ENCODE data around the gene ATP5MG. TPM values are rescaled to one million over a fixed set of nuclear protein-coding genes. Genes with fewer than 3 reads are reported as not detected.
"Not testable (repeated sequence)": the region's sequence is repeated elsewhere in the genome, so short reads cannot be mapped to it uniquely, and the experiment has no call there.

The ATP5MG gene
- polyA plus RNA-seq, 3 donors, result 257 to 688 (median 648) TPM

GRCh38 chr11:118415062-118415738 lies 13.8 kb downstream of the ATP5MG start:
- H3K4me2 ChIP-seq (replicated peaks; ENCODE audit: extremely low read depth, low read length, poor library complexity, severe bottlenecking), result no peak overlapping the region
- Mint-ChIP-seq H3K27me3 (ENCODE audit: low read depth in 3 of 3) (peaks cover 0 to 8% (median 0%) of the 10 kb centered on the region in 3 donors), H3K36me3 (peaks cover 6 to 19% of the 10 kb centered on the region in 2 donors), H3K9me3 (no peaks in the 10 kb centered on the region), H3K27ac (no peak overlapping the region), H3K4me3 (no peak overlapping the region), H3K4me1 (no peaks in the 10 kb centered on the region)
- TF ChIP-seq CTCF (IDR thresholded peaks at IDR 0.05), result no peak
- peaks cover 17 to 19% of the 10 kb centered on the region in 2 donors for H3K4me1 ChIP-seq (ENCODE audit: control insufficient read depth in 1 of 2, insufficient read depth in 2 of 2, low read length in 2 of 2)
- H3K4me3 ChIP-seq (replicated peaks in 1 of 3; ENCODE audit: low read depth in 2 of 3, low read length in 3 of 3), result no peak overlapping the region
- 0% methylated on average over 4 of the region's 8 CpGs for WGBS (ENCODE audit: insufficient coverage)
- peaks cover 5 to 19% of the 10 kb centered on the region in 2 donors for H3K36me3 ChIP-seq (replicated peaks in 1 of 2; ENCODE audit: control insufficient read depth in 1 of 2, insufficient read depth in 2 of 2, low read length in 2 of 2)
- H3K79me2 ChIP-seq (ENCODE audit: insufficient read depth, low read length), result no peaks in the 10 kb centered on the region
- H2AFZ ChIP-seq (ENCODE audit: insufficient read depth, low read depth, low read length, poor library complexity, severe bottlenecking), result no peak overlapping the region
- H3K27me3 ChIP-seq (ENCODE audit: control insufficient read depth in 2 of 2, insufficient read depth in 2 of 2, low read length in 2 of 2), result no peaks in the 10 kb centered on the region
- no peak overlapping the region for H3K9ac ChIP-seq (ENCODE audit: insufficient read depth, low read length, poor library complexity, severe bottlenecking)
- intact Hi-C loops (cut with micrococcal nuclease), result no loop called here
- peak overlapping the region in 1 of 2 donors; percentile 21 for H3K27ac ChIP-seq (ENCODE audit: low read depth in 1 of 2, low read length in 2 of 2)
- H4K20me1 ChIP-seq (ENCODE audit: insufficient read depth, low read length), result peaks cover 23% of the 10 kb centered on the region
- H3K9me3 ChIP-seq (replicated peaks in 1 of 2; ENCODE audit: control insufficient read depth in 1 of 2, insufficient read depth in 1 of 2, low read length in 2 of 2), result no peaks in the 10 kb centered on the region
- peak; percentile 42 to 85 (median 53) for DNase-seq

- H3K4me3 ChIP-seq (replicated peaks in 1 of 3; ENCODE audit: low read depth in 2 of 3, low read length in 3 of 3), result no peak overlapping the region
- H3K9me3 ChIP-seq (replicated peaks in 1 of 2; ENCODE audit: control insufficient read depth in 1 of 2, insufficient read depth in 1 of 2, low read length in 2 of 2), result no peaks in the 10 kb centered on the region
- H3K4me1 ChIP-seq (ENCODE audit: control insufficient read depth in 1 of 2, insufficient read depth in 2 of 2, low read length in 2 of 2), result peaks cover 17 to 19% of the 10 kb centered on the region in 2 donors
- no peak overlapping the region for H3K9ac ChIP-seq (ENCODE audit: insufficient read depth, low read length, poor library complexity, severe bottlenecking)
- Mint-ChIP-seq H3K27me3 (ENCODE audit: low read depth in 3 of 3) (peaks cover 0 to 8% (median 0%) of the 10 kb centered on the region in 3 donors), H3K4me1 (no peaks in the 10 kb centered on the region), H3K9me3 (no peaks in the 10 kb centered on the region), H3K4me3 (no peak overlapping the region), H3K36me3 (peaks cover 2 to 14% of the 10 kb centered on the region in 2 donors), H3K27ac (no peak overlapping the region)
- no peaks in the 10 kb centered on the region for H3K79me2 ChIP-seq (ENCODE audit: insufficient read depth, low read length)
- no peaks in the 10 kb centered on the region for H3K27me3 ChIP-seq (ENCODE audit: control insufficient read depth in 2 of 2, insufficient read depth in 2 of 2, low read length in 2 of 2)
- intact Hi-C loops (cut with micrococcal nuclease), result no loop called here
- peak overlapping the region in 1 of 2 donors; percentile 21 for H3K27ac ChIP-seq (ENCODE audit: low read depth in 1 of 2, low read length in 2 of 2)
- H3K4me2 ChIP-seq (replicated peaks; ENCODE audit: extremely low read depth, low read length, poor library complexity, severe bottlenecking), result no peak overlapping the region
- peaks cover 18% of the 10 kb centered on the region for H4K20me1 ChIP-seq (ENCODE audit: insufficient read depth, low read length)
- H2AFZ ChIP-seq (ENCODE audit: insufficient read depth, low read depth, low read length, poor library complexity, severe bottlenecking), result no peak overlapping the region
- TF ChIP-seq CTCF (IDR thresholded peaks at IDR 0.05), result no peak
- H3K36me3 ChIP-seq (replicated peaks in 1 of 2; ENCODE audit: control insufficient read depth in 1 of 2, insufficient read depth in 2 of 2, low read length in 2 of 2), result peaks cover under 1 to 14% of the 10 kb centered on the region in 2 donors
- peak in 2 of 3 donors; percentile 51 to 76 for DNase-seq
Observed at GRCh38 chr11:118415739-118416068, 14.3 kb downstream of the ATP5MG start.

- H3K27ac Mint-ChIP-seq; H3K79me2 ChIP-seq (ENCODE audit: insufficient read depth, low read length); H3K4me3 Mint-ChIP-seq; H3K4me2 ChIP-seq (replicated peaks; ENCODE audit: extremely low read depth, low read length, poor library complexity, severe bottlenecking); H3K9me3 Mint-ChIP-seq; H3K4me3 ChIP-seq (replicated peaks in 1 of 3; ENCODE audit: low read depth in 2 of 3, low read length in 3 of 3); H2AFZ ChIP-seq (ENCODE audit: insufficient read depth, low read depth, low read length, poor library complexity, severe bottlenecking); H3K27me3 ChIP-seq (ENCODE audit: control insufficient read depth in 2 of 2, insufficient read depth in 2 of 2, low read length in 2 of 2); H3K27me3 Mint-ChIP-seq (ENCODE audit: low read depth in 3 of 3); DNase-seq; H3K9me3 ChIP-seq (replicated peaks in 1 of 2; ENCODE audit: control insufficient read depth in 1 of 2, insufficient read depth in 1 of 2, low read length in 2 of 2); H4K20me1 ChIP-seq (ENCODE audit: insufficient read depth, low read length); H3K9ac ChIP-seq (ENCODE audit: insufficient read depth, low read length, poor library complexity, severe bottlenecking); H3K4me1 Mint-ChIP-seq; H3K36me3 Mint-ChIP-seq; H3K27ac ChIP-seq (ENCODE audit: low read depth in 1 of 2, low read length in 2 of 2); intact Hi-C loops (cut with micrococcal nuclease): not testable (repeated sequence)
- H3K4me1 ChIP-seq (ENCODE audit: control insufficient read depth in 1 of 2, insufficient read depth in 2 of 2, low read length in 2 of 2), result peaks cover 17 to 19% of the 10 kb centered on the region in 2 donors
- peaks cover 0 to 14% of the 10 kb centered on the region in 2 donors for H3K36me3 ChIP-seq (replicated peaks in 1 of 2; ENCODE audit: control insufficient read depth in 1 of 2, insufficient read depth in 2 of 2, low read length in 2 of 2)
Observed at GRCh38 chr11:118416900-118417299, 15.5 kb downstream of the ATP5MG start.
